ENCODE measurements around the gene SLC16A7.
A peak's percentile ranks its signal among the peaks of the same experiment; 100 is the strongest.

DNA sequence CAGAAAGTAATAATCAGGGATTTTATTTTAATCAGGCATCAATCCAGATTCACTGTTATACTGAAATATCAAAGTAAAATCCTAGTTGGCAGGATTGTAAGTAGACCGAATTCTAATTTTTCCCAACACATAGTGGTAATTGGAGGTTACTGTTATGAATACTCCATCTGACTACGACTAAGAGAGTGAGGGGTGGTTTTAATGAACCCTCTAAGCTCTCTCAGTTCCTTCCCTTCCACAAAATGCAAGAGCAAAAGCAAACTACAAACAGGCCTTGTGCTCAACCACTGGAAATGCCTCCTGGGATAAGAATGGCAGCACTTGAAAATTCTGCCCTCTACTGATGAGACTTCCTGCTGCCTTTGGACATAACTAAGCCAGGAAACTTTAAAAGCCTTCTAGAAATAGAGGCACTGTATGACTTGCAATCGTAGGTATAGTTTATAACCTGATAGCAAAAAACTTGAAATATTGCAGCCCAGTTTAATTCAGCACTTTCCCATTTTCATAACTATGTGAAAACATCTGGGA lies 184.8 kb downstream of the SLC16A7 start:
- TF ChIP-seq RBBP5 (IDR thresholded peaks at IDR 0.05; ENCODE audit: borderline replicate concordance, low read depth, low read length) (no peak), CTCF (IDR thresholded peaks at IDR 0.05; ENCODE audit: control extremely low read depth in 1 of 3, insufficient read depth in 1 of 3, low read depth in 1 of 3, low read length in 3 of 3) (peak in 2 of 3 experiments; percentile 40 to 74; a peak in 3 of 4 replicates), EP300 (IDR thresholded peaks at IDR 0.05; ENCODE audit: borderline replicate concordance in 1 of 2, low read depth in 2 of 2, low read length in 2 of 2) (no peak)

Data from H1 (cell line).